Neural progenitor cell (in vitro differentiated cells): ENCODE data around the gene TAPT1.

Source experiments
- CTCF ChIP-seq: fragments of 200-600 bp; sonication (generic); IDR thresholded peaks from 2 replicates; pipeline ENCODE4 v1.5.1; 2017; ENCODE audit warnings: antibody characterized with exemption, mild to moderate bottlenecking
- EZH2phosphoT487 ChIP-seq: fragments of 200-600 bp; sonication (generic); IDR thresholded peaks from 2 replicates; pipeline ENCODE4 v1.6.1; 2017; ENCODE audit warnings: antibody characterized with exemption

DNA sequence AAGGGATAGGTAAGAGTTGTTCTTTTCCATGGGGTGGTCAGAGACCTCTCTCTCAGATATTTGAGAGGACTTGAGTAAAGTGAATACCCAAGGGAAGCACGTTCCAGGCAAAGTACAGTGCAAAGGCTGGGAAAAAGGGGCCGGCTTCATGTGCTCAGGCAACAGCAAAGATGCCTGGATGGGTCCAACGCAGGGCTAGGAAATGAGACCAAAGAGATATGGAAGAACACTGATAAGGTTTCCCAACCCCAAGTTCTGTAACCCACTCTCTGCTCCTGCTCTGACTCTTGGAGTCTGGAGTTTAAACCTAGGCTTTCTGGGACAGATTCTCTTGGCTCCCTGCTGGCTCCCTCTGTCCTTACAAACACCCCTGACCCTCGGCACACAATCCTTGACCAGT is 106.3 kb downstream of the TAPT1 start:
- TF ChIP-seq CTCF, result no peak
- TF ChIP-seq EZH2phosphoT487, result no peak
